ENCODE data around the gene BCL2L14. TPM values are rescaled to one million over a fixed set of nuclear protein-coding genes. Genes with fewer than 3 reads are reported as not detected.

Gene BCL2L14
- 0.26 TPM for polyA plus RNA-seq (ENCODE audit: insufficient read length)

DNA sequence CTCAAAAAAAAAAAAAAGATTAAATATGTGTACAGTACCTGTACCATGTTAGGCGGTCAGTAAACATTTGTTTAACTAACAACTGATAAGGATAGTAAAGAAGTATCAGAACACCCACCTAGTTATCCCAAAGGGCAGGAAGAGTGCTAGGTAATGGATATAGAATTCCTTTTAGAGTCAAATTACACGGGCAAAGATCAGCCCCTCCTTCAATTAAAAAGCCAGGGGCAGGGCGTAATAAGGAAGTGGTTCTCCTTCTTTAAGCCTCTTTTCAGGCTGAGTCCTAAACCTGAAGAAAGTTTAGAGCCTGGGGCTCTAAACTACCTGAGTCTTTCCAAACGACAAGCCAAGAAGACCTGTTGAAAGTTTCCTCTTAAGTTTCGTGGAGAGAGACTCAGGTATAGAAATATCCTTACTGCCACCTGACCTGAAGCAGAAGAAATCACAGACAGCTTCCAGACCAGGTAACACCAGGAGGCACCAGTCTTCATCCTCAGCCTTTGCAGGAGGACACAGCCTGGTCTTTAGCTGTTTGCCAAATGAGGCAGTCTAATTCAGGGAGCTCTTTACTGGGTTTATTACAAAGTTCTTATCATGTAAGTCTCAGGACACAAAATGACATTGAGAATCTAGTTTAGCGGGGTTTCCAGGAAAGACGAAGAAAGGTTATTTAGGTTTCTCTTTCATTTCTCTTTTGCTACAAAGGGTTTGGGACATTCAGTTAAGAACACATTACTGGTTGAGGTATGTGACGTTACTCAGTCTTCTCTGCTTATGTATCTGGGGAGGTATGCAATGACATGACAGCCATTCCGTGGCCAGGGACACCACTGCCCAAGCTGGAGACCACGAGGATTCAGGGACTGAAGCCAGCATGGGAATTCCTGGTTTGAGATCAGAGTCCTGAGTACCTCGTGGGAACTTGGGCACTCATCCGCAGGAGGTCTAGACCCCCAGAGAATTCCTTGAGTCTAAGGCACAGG lies at the start of gene BCL2L14:
Gene BCL2L14, plus strand, starts transcription at position 266 of the 983 bp plus-strand sequence. CDS start 8,367 bp downstream, outside the sequence.
- no peak for DNase-seq

DNA sequence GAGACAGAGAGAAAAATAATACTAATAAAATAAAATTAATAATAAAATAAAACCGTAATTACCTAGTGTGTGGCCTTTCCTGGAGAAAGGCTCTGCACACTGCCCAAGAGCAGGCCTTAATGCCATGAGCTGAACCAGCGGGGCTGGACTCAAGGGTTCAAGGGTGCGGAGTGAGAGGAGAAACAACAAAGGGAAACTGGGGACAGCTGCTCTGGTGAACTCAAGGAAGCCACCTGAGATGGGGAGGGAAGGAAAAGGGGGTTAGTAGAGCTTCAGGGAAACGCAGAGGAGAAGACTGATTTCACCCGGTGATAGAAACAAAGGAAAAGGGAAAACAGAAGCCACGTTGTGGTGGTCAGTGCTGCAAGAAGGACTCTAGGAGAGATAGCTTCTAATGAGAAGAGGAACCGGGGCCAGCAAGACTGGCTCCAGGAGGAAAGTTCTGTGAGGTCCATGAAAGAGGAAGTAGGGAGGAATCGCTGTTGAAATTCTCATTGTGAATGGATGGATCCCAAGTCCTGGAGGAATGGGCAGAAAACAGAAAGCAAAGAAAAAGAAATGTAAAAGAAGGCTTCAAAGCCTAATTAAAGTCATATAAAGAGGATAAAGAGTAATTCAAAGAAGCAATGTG lies 48.3 kb upstream of the BCL2L14 start:
- no peak for DNase-seq

GRCh38 chr12:12023456-12023855 lies 47.3 kb upstream of the BCL2L14 start:
- DNase-seq = no peak

GRCh38 chr12:12024911-12025682 lies 45.6 kb upstream of the BCL2L14 start:
- DNase-seq = no peak

DNA sequence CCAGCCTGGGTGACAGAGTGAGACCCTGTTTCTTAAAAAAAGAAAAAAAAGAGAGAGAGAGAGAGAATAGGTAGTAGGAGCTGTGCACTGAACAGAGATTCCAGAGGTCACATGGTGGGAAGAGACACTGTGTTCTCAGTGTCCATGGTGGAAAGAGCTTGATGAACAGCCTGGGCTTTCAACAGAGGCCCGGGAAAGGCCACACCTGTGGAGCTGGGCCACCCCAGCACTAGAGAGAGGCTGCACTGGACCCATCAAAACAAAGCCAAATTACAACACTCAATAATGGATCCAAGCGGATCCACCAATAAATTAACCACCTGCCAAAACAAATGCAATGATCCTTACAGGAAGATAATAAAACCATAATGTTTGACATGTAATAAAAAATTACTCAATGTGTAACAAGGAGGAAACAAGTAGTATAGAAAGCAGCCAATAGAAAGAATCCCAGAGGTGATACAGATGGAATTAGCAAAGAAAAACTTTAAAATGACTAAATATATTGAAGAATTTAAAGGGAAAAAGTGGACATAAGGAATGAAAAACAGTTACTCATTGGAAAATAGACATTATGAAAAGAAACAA lies 44.8 kb upstream of the BCL2L14 start:
- DNase-seq = no peak

DNA sequence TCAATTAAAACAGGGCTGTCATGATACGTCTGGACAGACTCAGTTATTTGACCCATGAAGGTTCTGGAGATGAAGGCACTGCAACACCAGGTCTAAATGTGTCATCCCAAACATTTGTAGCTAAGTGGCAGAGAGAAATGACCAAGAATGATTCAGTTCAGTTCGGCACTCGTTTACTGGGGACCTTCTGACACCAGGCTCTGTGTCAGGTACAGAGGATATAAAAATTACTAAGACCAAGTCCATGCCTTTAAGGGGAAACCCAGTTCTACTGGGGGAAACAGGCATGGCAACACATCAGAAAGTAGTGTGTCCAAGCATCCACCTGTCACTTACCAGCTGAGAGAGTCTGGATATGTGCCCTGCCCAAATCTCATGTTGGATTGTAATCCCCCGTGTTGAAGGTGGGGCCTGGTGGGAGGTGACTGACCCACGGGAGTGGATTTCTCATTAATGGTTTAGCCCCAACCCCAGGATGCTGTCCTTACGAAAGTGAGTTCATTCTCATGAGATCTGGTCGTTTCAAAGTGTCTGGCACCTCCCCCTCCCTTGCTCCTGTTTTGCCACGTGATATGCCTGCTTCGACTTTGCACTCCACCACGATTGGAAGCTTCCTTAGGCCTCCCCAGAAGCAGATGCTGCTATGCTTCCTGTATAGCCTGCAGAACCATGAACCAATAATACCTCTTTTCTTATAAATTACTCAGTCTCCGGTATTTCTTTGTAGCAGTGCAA lies 41.9 kb upstream of the BCL2L14 start:
- no peak for DNase-seq

GRCh38 chr12:12029653-12030052 lies 41.1 kb upstream of the BCL2L14 start:
- DNase-seq = no peak

DNA sequence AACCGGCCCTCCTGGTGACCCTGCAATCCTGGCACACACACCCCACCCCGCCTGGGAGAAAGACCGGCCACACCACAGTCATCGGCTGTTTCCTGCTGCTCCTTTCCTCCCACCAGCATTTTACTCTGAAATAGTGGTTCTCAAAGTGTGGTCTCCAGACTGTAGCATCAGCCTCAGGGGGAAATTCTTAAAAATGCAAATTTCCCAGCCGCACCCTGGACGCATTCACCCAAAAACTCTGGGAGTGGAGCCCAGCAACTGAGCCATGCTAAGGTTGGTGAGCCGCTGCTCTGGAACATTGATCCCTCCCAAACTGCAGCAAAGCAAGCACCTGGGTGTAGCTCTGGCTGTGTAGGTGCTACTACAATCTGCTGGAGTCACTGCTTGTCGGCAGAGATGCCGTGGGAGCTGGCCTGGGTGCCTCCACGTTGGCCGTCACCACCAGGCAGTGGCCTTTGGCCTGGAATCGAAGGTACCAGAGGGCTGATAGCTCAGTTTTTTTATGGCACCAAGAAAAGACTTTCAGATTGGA lies 38.4 kb upstream of the BCL2L14 start:
- no peak for DNase-seq

DNA sequence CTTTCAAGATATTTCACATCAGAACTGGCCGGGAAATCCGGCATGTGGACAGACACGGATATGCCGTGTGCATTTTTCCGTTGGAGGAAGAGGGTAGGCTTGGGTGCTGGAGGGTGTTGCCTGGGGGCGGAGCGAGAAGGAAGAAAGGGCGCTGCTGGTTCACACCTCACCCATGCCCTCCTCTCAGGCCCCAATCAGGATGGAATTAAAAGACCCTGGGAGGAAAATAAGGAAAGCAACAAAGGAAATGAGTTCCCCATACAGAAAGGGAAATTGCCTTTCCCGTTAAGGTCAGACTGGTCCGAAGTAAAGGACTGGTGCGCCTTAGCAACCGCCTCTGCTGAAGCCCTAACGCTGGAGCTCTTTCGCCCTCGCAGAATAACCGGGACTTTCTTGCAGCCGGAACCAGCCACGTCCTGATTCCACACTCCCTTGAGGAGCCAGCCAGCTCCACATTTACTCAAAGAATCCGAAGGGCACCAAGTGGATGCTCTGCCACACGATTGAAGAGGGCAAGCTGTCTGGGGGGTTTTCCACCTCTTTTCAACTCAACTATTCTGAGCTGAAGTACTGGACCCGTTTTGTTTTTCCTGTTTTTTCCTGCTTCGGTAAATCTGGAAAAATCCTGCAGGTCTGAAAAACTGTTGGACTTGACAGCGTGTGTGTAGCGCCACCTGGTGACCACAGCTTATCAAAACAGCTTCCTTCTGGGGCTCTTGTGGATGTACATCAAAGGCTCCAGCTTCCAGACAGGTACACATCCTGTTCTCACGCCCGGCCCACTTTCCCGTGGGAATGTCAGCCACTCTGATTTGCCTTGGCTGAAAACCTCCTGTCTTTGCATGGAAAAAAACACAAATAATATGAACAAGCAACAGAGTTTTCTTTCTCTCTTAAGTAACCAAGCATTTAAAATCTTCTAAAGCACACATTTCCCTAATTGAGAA lies 37.6 kb upstream of the BCL2L14 start:
- peak; percentile 88 for DNase-seq

GRCh38 chr12:12033824-12034223 lies 36.9 kb upstream of the BCL2L14 start:
- no peak for DNase-seq

DNA sequence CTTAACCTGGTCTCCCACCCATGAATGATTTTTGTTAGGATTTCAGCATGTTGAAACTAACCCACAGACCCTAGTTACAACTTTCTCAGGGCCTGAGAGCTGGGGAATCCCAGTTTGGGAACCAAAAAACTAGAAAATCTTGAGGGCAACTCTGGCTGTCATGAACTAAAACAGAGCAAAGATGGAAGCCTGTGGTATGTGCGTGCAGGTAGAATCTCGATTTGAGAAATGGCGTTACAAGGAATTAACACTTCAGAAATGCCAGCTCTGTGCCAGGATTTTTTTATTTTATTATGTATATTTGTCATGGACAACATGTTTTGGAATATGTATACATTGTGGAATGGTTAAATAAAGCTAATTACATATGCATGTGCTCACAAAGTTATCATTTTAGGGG lies 36.4 kb upstream of the BCL2L14 start:
- no peak for DNase-seq

- DNase-seq = no peak
Measured at GRCh38 chr12:12035229-12035628, 35.5 kb upstream of the BCL2L14 start.

DNA sequence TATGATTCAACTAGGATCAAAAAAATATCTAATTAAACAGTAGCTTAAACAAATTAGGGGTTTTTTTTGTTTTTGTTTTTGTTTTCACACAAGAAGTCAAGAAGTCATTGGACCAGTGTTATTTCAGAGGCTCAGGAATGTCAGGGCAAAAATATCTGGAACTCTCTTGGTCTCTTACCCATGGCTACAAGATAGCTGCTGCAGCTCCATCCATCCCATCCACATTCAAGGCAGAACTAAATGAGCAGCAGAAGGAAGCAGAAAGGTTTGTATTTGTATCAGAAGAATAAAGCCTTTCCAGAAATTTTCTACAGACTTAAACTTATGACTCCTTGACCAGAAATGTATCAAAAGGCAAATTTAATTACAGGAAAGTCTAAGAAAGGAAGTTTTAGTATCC lies 33.8 kb upstream of the BCL2L14 start:
- DNase-seq = no peak

GRCh38 chr12:12039897-12040296 lies 30.8 kb upstream of the BCL2L14 start:
- DNase-seq = no peak

- no peak for DNase-seq
Measured at GRCh38 chr12:12046401-12046800, 24.3 kb upstream of the BCL2L14 start.

GRCh38 chr12:12047682-12048081 lies 23.1 kb upstream of the BCL2L14 start:
- DNase-seq = no peak

DNA sequence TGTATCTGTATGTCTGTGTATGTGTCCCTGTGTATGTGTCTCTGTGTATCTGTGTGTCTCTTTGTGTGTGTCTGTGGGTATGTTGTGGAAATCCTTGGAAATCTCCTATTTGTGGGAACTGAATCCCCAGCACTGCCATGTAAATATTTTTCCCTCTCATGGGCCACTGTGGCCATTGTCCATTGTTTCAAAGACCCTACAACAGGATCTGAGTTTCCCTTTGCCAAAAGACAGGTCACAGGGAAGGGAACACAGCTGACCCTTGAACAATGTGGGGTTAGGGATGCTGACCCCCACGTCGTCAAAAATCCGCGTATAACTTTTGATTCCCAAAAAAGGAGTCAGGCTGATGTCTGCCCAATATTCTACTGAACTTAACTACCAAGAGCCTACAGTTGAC lies 22.5 kb upstream of the BCL2L14 start:
- DNase-seq = no peak

GRCh38 chr12:12048714-12049113 lies 22.0 kb upstream of the BCL2L14 start:
- DNase-seq = no peak

GRCh38 chr12:12051668-12052067 lies 19.1 kb upstream of the BCL2L14 start:
- DNase-seq = no peak

GRCh38 chr12:12054993-12055392 lies 15.7 kb upstream of the BCL2L14 start:
- no peak for DNase-seq
